Pancreas (tissue), 10 donors: ENCODE measurements around the gene FAM25A. TPM values are rescaled to one million over a fixed set of nuclear protein-coding genes. Genes with fewer than 3 reads are reported as not detected.
"Not testable (repeated sequence)": the region's sequence is repeated elsewhere in the genome, so short reads cannot be mapped to it uniquely, and the experiment has no call there.

Source experiments
- ATAC-seq, 4 donors: fragments of 200-7000 bp; cut with Tn5 transposase; one replicate each; pipeline versions ENCODE4 v1.8.0 to v1.9.1; 2020; ENCODE audit warnings: mild to moderate bottlenecking in 4 of 4, moderate library complexity in 4 of 4
- DNase-seq, 6 donors: peaks; one replicate each; pipeline ENCODE4 v3.0.0-alpha.2; 2020
- FAIRE-seq: peaks from 2 replicates; lab custom pipeline; 2012; peaks lifted over from hg19 to GRCh38; lab: Jason Lieb, UNC
- H3K27ac ChIP-seq, 4 donors: fragments of 200-600 bp; sonication (generic); 1 replicate in 3 of 4; 2 replicates in 1 of 4; pipeline versions ENCODE4 v1.5.0 to v1.8.0; 2020
- H3K27me3 ChIP-seq, 4 donors: fragments of 200-600 bp; one replicate each; pipeline ENCODE4 v1.8.0; 2021
- H3K36me3 ChIP-seq, 3 donors: fragments of 200-600 bp; sonication (generic) in 1 of 3; one replicate each; pipeline versions ENCODE4 v1.5.0 to v1.8.0; 2020 to 2021
- H3K4me1 ChIP-seq, 3 donors: fragments of 200-600 bp; one replicate each; pipeline ENCODE4 v1.8.0; 2021
- H3K4me3 ChIP-seq, 4 donors: fragments of 200-600 bp; sonication (generic) in 2 of 4; one replicate each; pipeline versions ENCODE4 v1.5.0 to v1.8.0; 2020 to 2021
- H3K9me3 ChIP-seq, 4 donors: fragments of 200-600 bp; one replicate each; pipeline ENCODE4 v1.8.0; 2021
- CTCF ChIP-seq, 4 donors: fragments of 200-600 bp; sonication (generic) in 3 of 4; IDR thresholded peaks; one replicate each; pipeline versions ENCODE4 v1.5.0 to v1.8.0; 2021; ENCODE audit warnings: antibody characterized with exemption in 4 of 4
- WGBS, 2 donors: extraction: QIAGEN DNeasy Blood & Tissue Kit; methylation state at CpG; one replicate each; pipeline ENCODE4 v1.1.7; 2013; 5-methylcytosine and 5-hydroxymethylcytosine counted together
- intact Hi-C, 3 donors: fragments of 100-400 bp; cut with DNase I; formaldehyde crosslinking; loops; one replicate each; pipeline versions ENCODE4 v1.11.1 to v1.14.2; 2022
- polyA plus RNA-seq, 2 donors: library from polyadenylated mRNA; stranded (reverse); fragments of 200-250 nt; gene quantifications; one replicate each; pipeline ENCODE4 v1.2.3, GENCODE V29; 2013
- total RNA-seq, 6 donors: library from RNA; stranded (reverse); fragmentation: NEBNext Ultra II Directional in 4 of 6; extraction: Animal tissue kit (Norgen Biotek cat#: 25700) in 4 of 6; gene quantifications; one replicate each; pipeline versions ENCODE4 v1.2.1 to v1.2.4, GENCODE V29; 2021 to 2023
- donor health status: healthy with polysubstance abuse.
- donor health status: DM: no; HTN: no; CAD: no; lungs with moderate emphysema.
- donor health status: DM: no; HTN: no; CAD: no.
- donor health status: control.
- donor health status: control.
- donor health status: Bipolar disorder and iron deficiency.
- donor health status: DM: yes; HTN: yes; CAD: no.
- donor health status: DM: no; HTN: no; CAD: no.
- donor health status: DM: no; HTN: no; CAD: no.
- donor health status: DM: yes; HTN: yes; CAD: no.

The FAM25A gene
- total RNA-seq (not detected), polyA plus RNA-seq (1 to 10 TPM in 1 of 2 donors, not detected in 1; 1.0 TPM)

DNA sequence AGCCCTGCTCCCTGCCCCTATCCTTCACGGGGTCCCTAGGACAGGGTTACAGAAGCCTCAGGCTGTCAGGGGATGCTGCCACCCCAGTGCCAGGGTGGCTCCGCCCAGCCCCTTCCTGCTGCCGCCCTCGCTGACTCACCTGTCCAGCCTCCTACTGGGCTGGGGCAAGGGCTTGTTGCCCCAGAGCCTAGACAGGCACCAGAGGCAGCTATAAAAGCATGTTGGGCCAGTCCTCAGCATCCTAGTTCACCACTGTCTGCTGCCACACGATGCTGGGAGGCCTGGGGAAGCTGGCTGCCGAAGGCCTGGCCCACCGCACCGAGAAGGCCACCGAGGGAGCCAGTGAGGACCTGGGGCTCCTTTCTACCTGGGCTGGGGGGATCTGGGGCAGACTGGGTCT, at the start of gene FAM25A:
Gene FAM25A, plus strand, starts transcription at position 239 of the 400 bp plus-strand sequence. Its CDS starts 31 bp downstream, at position 270.
- ATAC-seq, DNase-seq, H3K9me3 ChIP-seq, H3K36me3 ChIP-seq, H3K4me3 ChIP-seq, FAIRE-seq, H3K27me3 ChIP-seq, H3K4me1 ChIP-seq, intact Hi-C loops, H3K27ac ChIP-seq: not testable (repeated sequence)
- 91 to 100% methylated on average over 6 to 9 of the region's 9 CpGs for WGBS, 2 donors

DNA sequence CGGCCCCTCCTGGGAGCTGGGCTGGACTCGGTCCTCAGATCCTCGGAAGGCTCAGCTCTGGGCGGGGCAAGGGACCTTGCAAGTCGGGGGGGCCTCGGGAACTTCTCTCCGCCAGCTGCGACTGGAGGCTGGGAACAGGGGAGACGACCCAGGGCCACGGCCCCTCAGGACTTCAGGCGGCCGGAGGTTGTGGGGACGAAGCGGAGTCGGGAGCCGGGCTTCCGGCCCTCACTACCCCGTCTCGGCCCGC, 49.2 kb upstream of the FAM25A start:
- peaks cover 5 to 9% (median 7%) of the 10 kb centered on the region in 3 donors for H3K4me1 ChIP-seq
- 4% methylated on average over 12 to 20 of the region's 20 CpGs for WGBS, 2 donors
- ATAC-seq, result peak; percentile 29 to 46 (median 33)

GRCh38 chr10:86971232-86971991, 48.7 kb upstream of the FAM25A start:
- Histone ChIP-seq H3K4me3 (peak overlapping the region; percentile 46 to 66 (median 52)), H3K4me1 (peaks cover 5 to 8% (median 7%) of the 10 kb centered on the region in 3 donors), H3K27me3 (no peaks in the 10 kb centered on the region), H3K9me3 (no peaks in the 10 kb centered on the region), H3K27ac (peak overlapping the region; percentile 89 to 98 (median 90)), H3K36me3 (no peaks in the 10 kb centered on the region)
- TF ChIP-seq CTCF (IDR thresholded peaks at IDR 0.05), result no peak
- DNase-seq (peak; percentile 89 to 98 (median 95)), ATAC-seq (peak; percentile 88 to 92 (median 89)), FAIRE-seq (no peak)
- WGBS, 2 donors, result 2% methylated on average over 51 to 66 of the region's 66 CpGs
- intact Hi-C loops, result no loop called here

More for the DNA sequence above, 49.2 kb upstream of the FAM25A start:
- H3K4me3 ChIP-seq, result peak overlapping the region; percentile 46 to 66 (median 52)
- no peak for TF ChIP-seq CTCF (IDR thresholded peaks at IDR 0.05)
- no peaks in the 10 kb centered on the region for H3K27me3 ChIP-seq
- H3K36me3 ChIP-seq, result no peaks in the 10 kb centered on the region
- H3K9me3 ChIP-seq, result no peaks in the 10 kb centered on the region
- peak overlapping the region; percentile 89 to 98 (median 90) for H3K27ac ChIP-seq
- FAIRE-seq (no peak), DNase-seq (no peak)
- intact Hi-C loops, result no loop called here

DNA sequence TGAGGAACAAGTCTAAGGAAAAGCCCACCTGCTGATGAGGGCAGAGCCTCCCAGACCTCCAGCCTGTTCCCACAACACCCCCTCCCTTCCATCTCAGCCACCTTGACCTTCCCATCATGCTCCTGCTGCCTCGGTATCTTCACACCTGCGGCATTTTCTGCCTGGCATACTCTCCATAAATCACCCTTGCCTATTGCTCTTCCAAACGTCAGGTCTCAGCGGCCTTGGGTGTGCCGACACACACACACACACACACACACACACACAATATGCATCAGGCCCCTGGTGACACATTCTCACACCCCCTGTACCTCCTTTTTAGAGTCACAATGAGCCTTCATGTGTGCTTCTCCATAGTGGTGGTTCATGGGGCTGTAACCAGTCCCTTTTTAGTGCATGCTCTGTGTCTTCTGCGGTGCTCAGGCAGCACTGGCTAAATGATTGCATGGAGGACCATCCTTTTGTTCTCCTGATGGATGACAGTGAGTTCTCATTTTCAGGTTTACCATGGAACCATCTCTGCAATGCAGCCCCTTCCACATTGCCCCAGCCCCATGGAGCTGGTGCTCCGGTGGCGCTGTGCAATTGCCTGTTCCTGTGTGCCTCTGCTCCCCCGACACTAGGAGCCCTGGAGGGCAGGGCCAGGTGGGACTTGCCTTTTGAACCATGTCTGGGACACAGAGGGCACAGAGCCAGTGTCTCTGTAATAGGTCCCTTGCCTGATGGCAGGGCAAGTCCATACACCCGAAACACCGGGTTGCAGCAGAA, 47.3 kb upstream of the FAM25A start:
- no peak for TF ChIP-seq CTCF (IDR thresholded peaks at IDR 0.05)
- Histone ChIP-seq H3K9me3 (no peaks in the 10 kb centered on the region), H3K4me3 (no peak overlapping the region), H3K27me3 (no peaks in the 10 kb centered on the region), H3K36me3 (no peaks in the 10 kb centered on the region), H3K27ac (peak overlapping the region in 2 of 4 donors; percentile 89 to 91), H3K4me1 (peaks cover 4 to 7% (median 5%) of the 10 kb centered on the region in 3 donors)
- no peak for ATAC-seq
- peak in 3 of 6 donors; percentile 28 to 53 (median 45) for DNase-seq
- WGBS, 2 donors, result 81 to 85% methylated on average over 11 of the region's 11 CpGs
- intact Hi-C loops, result no loop called here
- FAIRE-seq, result no peak

GRCh38 chr10:86974484-86974883, 45.6 kb upstream of the FAM25A start:
- no peak overlapping the region for H3K4me3 ChIP-seq
- ATAC-seq, result no peak
- WGBS, 2 donors, result 76 to 78% methylated on average over 7 of the region's 7 CpGs

More at GRCh38 chr10:86974484-86974883, 45.6 kb upstream of the FAM25A start:
- no peak for TF ChIP-seq CTCF (IDR thresholded peaks at IDR 0.05)
- no peak for FAIRE-seq
- H3K27ac ChIP-seq, result no peak overlapping the region
- no peaks in the 10 kb centered on the region for H3K36me3 ChIP-seq
- no peak for DNase-seq
- H3K9me3 ChIP-seq, result no peaks in the 10 kb centered on the region
- H3K27me3 ChIP-seq, result no peaks in the 10 kb centered on the region
- peaks cover 4 to 7% (median 5%) of the 10 kb centered on the region in 3 donors for H3K4me1 ChIP-seq
- intact Hi-C loops, result no loop called here
